GM12878 (cell line): ENCODE data around the gene NRN1L. TPM values are rescaled to one million over a fixed set of nuclear protein-coding genes. Genes with fewer than 3 reads are reported as not detected.

Experiments
- ATAC-seq: fragments of 200-7000 bp; cut with Tn5 transposase; 3 replicates; pipeline ENCODE4 v1.9.1; 2020; ENCODE audit warnings: mild to moderate bottlenecking, moderate library complexity
- BruUV-seq: library from RNA; stranded (reverse); fragments of 400-500 nt; replicated peaks from 2 replicates; lab custom pipeline; 2021; lab: Mats Ljungman, UMichigan
- CTCF ChIA-PET: fragments of 300-600 bp; sonication (Branson Sonifier 250); formaldehyde crosslinking; extraction: SDS; loops from one replicate; lab custom pipeline; 2021; ENCODE audit warnings: inconsistent platforms; lab: Yijun Ruan, JAX
- POLR2A ChIA-PET: fragments of 350-600 bp; formaldehyde crosslinking; extraction: SDS; loops from one replicate; lab custom pipeline; 2021; ENCODE audit warnings: inconsistent platforms; lab: Charles Lee
- RAD21 ChIA-PET: fragments of 300-600 bp; sonication (Branson Sonifier 250); formaldehyde crosslinking; loops from one replicate; lab custom pipeline; 2023; ENCODE audit warnings: antibody characterized with exemption; ENCODE audit not compliant: unreplicated experiment; lab: Charles Lee
- SMC1A ChIA-PET: fragments of 300-600 bp; sonication (Branson Sonifier 250); formaldehyde crosslinking; loops from one replicate; lab custom pipeline; 2023; ENCODE audit not compliant: unreplicated experiment, uncharacterized antibody; lab: Charles Lee
- DNase-seq: peaks from one replicate; pipeline ENCODE4 v3.0.0-alpha.2; 2011; ENCODE audit warnings: low read depth, low spot score
- FAIRE-seq: peaks from 3 replicates; lab custom pipeline; 2011; peaks lifted over from hg19 to GRCh38; lab: Jason Lieb, UNC
- H2AFZ ChIP-seq: 2 replicates; pipeline ENCODE4 v1.6.0; 2011; ENCODE audit warnings: low read depth, low read length, control low read depth; ENCODE audit not compliant: control insufficient read depth
- H3K27ac ChIP-seq: 2 replicates; pipeline ENCODE4 v1.5.1; 2011; ENCODE audit warnings: control low read depth; ENCODE audit not compliant: control insufficient read depth, insufficient read depth
- H3K27me3 ChIP-seq, 2 experiments: replicated peaks in 1 of 2; 2 replicates each; pipeline versions ENCODE4 v1.6.0 to v1.6.1; 2011; ENCODE audit warnings: low read length in 1 of 2; ENCODE audit not compliant: control insufficient read depth in 2 of 2, insufficient read depth in 2 of 2
- H3K36me3 ChIP-seq, 2 experiments: 2 replicates each; pipeline ENCODE4 v1.5.1; 2011; ENCODE audit warnings: low read length in 1 of 2; ENCODE audit not compliant: control insufficient read depth in 2 of 2, insufficient read depth in 2 of 2
- H3K4me1 ChIP-seq: 2 replicates; pipeline ENCODE4 v1.6.1; 2011; ENCODE audit warnings: mild to moderate bottlenecking, low read length, moderate library complexity, mixed read lengths; ENCODE audit not compliant: control insufficient read depth, insufficient read depth
- H3K4me2 ChIP-seq: 2 replicates; pipeline ENCODE4 v1.6.0; 2011; ENCODE audit warnings: control low read depth; ENCODE audit not compliant: control insufficient read depth, insufficient read depth
- H3K4me3 ChIP-seq: fragments of 200-600 bp; sonication (generic); 2 replicates; pipeline ENCODE4 v1.5.1; 2016
- H3K79me2 ChIP-seq: 2 replicates; pipeline ENCODE4 v1.6.0; 2011; ENCODE audit warnings: low read length; ENCODE audit not compliant: control insufficient read depth, insufficient read depth
- H3K9ac ChIP-seq: 2 replicates; pipeline ENCODE4 v1.8.0; 2011; ENCODE audit warnings: low read length, control low read depth, mixed read lengths; ENCODE audit not compliant: control insufficient read depth, insufficient read depth
- H3K9me3 ChIP-seq: replicated peaks from 3 replicates; pipeline ENCODE4 v1.5.1; 2011; ENCODE audit warnings: mild to moderate bottlenecking, low read length; ENCODE audit not compliant: control insufficient read depth, insufficient read depth
- H4K20me1 ChIP-seq: 2 replicates; pipeline ENCODE4 v1.6.0; 2011; ENCODE audit not compliant: control insufficient read depth, insufficient read depth
- BACH1 ChIP-seq: fragments of 450-650 bp; IDR thresholded peaks from 2 replicates; pipeline ENCODE4 v1.6.1; 2017; ENCODE audit warnings: mild to moderate bottlenecking, borderline replicate concordance
- CEBPB ChIP-seq, 2 experiments: fragments of 150-350 bp in 1 of 2; IDR thresholded peaks; 2 replicates each; pipeline ENCODE4 v1.6.1; 2012 to 2014; ENCODE audit warnings: low read depth in 2 of 2, low read length in 2 of 2, borderline replicate concordance in 1 of 2, inconsistent platforms in 1 of 2
- CREM ChIP-seq: IDR thresholded peaks from 2 replicates; pipeline ENCODE4 v1.6.1; 2014; ENCODE audit warnings: antibody characterized with exemption, low read depth
- E2F8 ChIP-seq: fragments of 450-650 bp; IDR thresholded peaks from 2 replicates; pipeline ENCODE4 v1.6.1; 2018; ENCODE audit warnings: mild to moderate bottlenecking, low read depth, moderate library complexity; ENCODE audit not compliant: partially characterized antibody
- ESRRA ChIP-seq: IDR thresholded peaks from 2 replicates; pipeline ENCODE4 v1.6.1; 2012; ENCODE audit warnings: mild to moderate bottlenecking, low read length, improper control_type of control experiment
- FOS ChIP-seq: IDR thresholded peaks from 3 replicates; pipeline ENCODE4 v1.6.1; 2011; ENCODE audit warnings: borderline replicate concordance; ENCODE audit not compliant: insufficient read length; ENCODE audit errors: extremely low read depth
- HDAC2 ChIP-seq: fragments of 200-600 bp; sonication (generic); IDR thresholded peaks from 2 replicates; pipeline ENCODE4 v1.6.1; 2017
- HDAC6 ChIP-seq: fragments of 200-600 bp; sonication (generic); IDR thresholded peaks from one replicate; pipeline ENCODE4 v1.8.0; 2017; ENCODE audit warnings: antibody characterized with exemption; ENCODE audit not compliant: unreplicated experiment
- NFYA ChIP-seq: IDR thresholded peaks from 2 replicates; pipeline ENCODE4 v1.6.1; 2011; ENCODE audit warnings: low read depth, mild to moderate bottlenecking, low read length, improper control_type of control experiment, borderline replicate concordance
- REST ChIP-seq: IDR thresholded peaks from 2 replicates; pipeline ENCODE4 v1.6.1; 2012; ENCODE audit warnings: mild to moderate bottlenecking, low read depth, low read length
- RUNX3 ChIP-seq: IDR thresholded peaks from 2 replicates; pipeline ENCODE4 v1.6.1; 2012; ENCODE audit warnings: low read length, inconsistent platforms
- SIN3A ChIP-seq: IDR thresholded peaks from 2 replicates; pipeline ENCODE4 v1.6.1; 2012; ENCODE audit warnings: low read depth, low read length, improper control_type of control experiment
- SPI1 ChIP-seq: IDR thresholded peaks from 2 replicates; pipeline ENCODE4 v1.6.1; 2011; ENCODE audit warnings: low read depth, mild to moderate bottlenecking, low read length, moderate library complexity, borderline replicate concordance; ENCODE audit not compliant: insufficient read depth
- STAT3 ChIP-seq: IDR thresholded peaks from 2 replicates; pipeline ENCODE4 v1.6.1; 2011; ENCODE audit warnings: low read depth, low read length, improper control_type of control experiment
- SUZ12 ChIP-seq: fragments of 200-600 bp; sonication (generic); IDR thresholded peaks from one replicate; pipeline ENCODE4 v1.6.1; 2018; ENCODE audit warnings: antibody characterized with exemption, mild to moderate bottlenecking; ENCODE audit not compliant: unreplicated experiment
- TAF1 ChIP-seq: IDR thresholded peaks from 2 replicates; pipeline ENCODE4 v1.6.1; 2011; ENCODE audit warnings: mild to moderate bottlenecking, low read depth, low read length, borderline replicate concordance
- TCF3 ChIP-seq: IDR thresholded peaks from 2 replicates; pipeline ENCODE4 v1.6.1; 2012; ENCODE audit warnings: low read depth, mild to moderate bottlenecking, low read length, borderline replicate concordance; ENCODE audit not compliant: insufficient read depth
- TCF7 ChIP-seq: IDR thresholded peaks from 2 replicates; pipeline ENCODE4 v1.6.1; 2014; ENCODE audit warnings: antibody characterized with exemption, borderline replicate concordance
- WGBS: methylation state at CpG from one replicate; pipeline ENCODE4 v1.1.6; 2016; ENCODE audit warnings: low lambda C conversion rate; ENCODE audit not compliant: insufficient replicate concordance, insufficient coverage; ENCODE audit errors: missing lambda C conversion rate; 5-methylcytosine and 5-hydroxymethylcytosine counted together
- in situ Hi-C: fragments of 300-500 bp; cut with MboI; formaldehyde crosslinking; loops from 9 replicates; pipeline ENCODE4 v1.14.3; 2018; ENCODE audit warnings: mixed read lengths
- intact Hi-C: fragments of 100-400 bp; cut with micrococcal nuclease; formaldehyde crosslinking; loops from one replicate; pipeline ENCODE4 v1.14.2; 2022; ENCODE audit not compliant: unreplicated experiment
- polyA plus RNA-seq, 11 experiments: library from polyadenylated mRNA; depleted of rRNA in 4 of 11; unstranded in 6 of 11; stranded (reverse) in 5 of 11; fragments of >200 nt; fragmentation: Nextera tagmentation in 4 of 11; fragmentation: Illumina TruSeq in 1 of 11; extraction: Ambion mirVana in 4 of 11; extraction: Trizol in 1 of 11; gene quantifications; 1 replicate in 1 of 11; 2 replicates in 10 of 11; pipeline versions ENCODE4 v1.2.1 to v1.2.3, GENCODE V29; 2011 to 2016; ENCODE audit warnings: inconsistent platforms in 2 of 11, missing spikeins in 2 of 11, low read depth in 1 of 11
- total RNA-seq, 4 experiments: library from RNA; depleted of rRNA in 3 of 4; stranded (reverse); fragments of >200 nt in 3 of 4; fragmentation: Illumina TruSeq in 1 of 4; extraction: Trizol in 1 of 4; gene quantifications; 2 replicates each; pipeline versions ENCODE4 v1.2.1 to v1.2.3, GENCODE V29; 2013 to 2021

The NRN1L gene
- total and polyA plus RNA-seq, 10 of the 15 experiments (the other 5 are each of a cell fraction or from before 2014, with no cell fraction given) = 0.11 to 0.99 (median 0.28) TPM; not detected in 3

GRCh38 chr16:67856927-67857546, 27.6 kb upstream of the NRN1L start:
- intact Hi-C loops = no loop called here
- TF ChIP-seq STAT3 (no peak), HDAC2 (no peak), CREM (no peak), REST (no peak), SUZ12 (no peak), HDAC6 (no peak), SPI1 (no peak), SIN3A (no peak), CEBPB (IDR thresholded peaks at IDR 0.05; ENCODE audit: borderline replicate concordance in 1 of 2, low read depth in 2 of 2, low read length in 2 of 2) (no peak), RUNX3 (no peak), ESRRA (no peak), FOS (no peak), TAF1 (no peak), E2F8 (no peak), BACH1 (no peak), NFYA (no peak), TCF3 (no peak), TCF7 (no peak)

More at GRCh38 chr16:67856927-67857546, 27.6 kb upstream of the NRN1L start:
- no TSS peak for BruUV-seq
- H2AFZ ChIP-seq = no peak overlapping the region
- H3K4me2 ChIP-seq = no peak overlapping the region
- no peaks in the 10 kb centered on the region for H3K4me1 ChIP-seq
- SMC1A ChIA-PET = interaction anchor here (1.0 to 1.2 kb wide), 2 partner anchors 11 to 40 kb away, joined by 3 read pairs; partner anchors contain the start of gene NUTF2
- RAD21 ChIA-PET = no interaction called here
- ATAC-seq (no peak), FAIRE-seq (no peak), DNase-seq (no peak)
- in situ Hi-C loops = no loop called here
- 0 out of 2 replicates have a peak, but pooled peaks cover 2% of the 10 kb centered on the region for H4K20me1 ChIP-seq
- H3K4me3 ChIP-seq = no peak overlapping the region
- no peak overlapping the region for H3K27ac ChIP-seq
- no peaks in the 10 kb centered on the region for H3K27me3 ChIP-seq
- H3K79me2 ChIP-seq = peaks cover 57% of the 10 kb centered on the region
- WGBS = 84% methylated on average over 5 of the region's 5 CpGs
- peaks cover 6 to 7% of the 10 kb centered on the region in 2 experiments; a peak in 3 of 4 replicates for H3K36me3 ChIP-seq
- POLR2A ChIA-PET = interaction anchor here (0.6 to 1.0 kb wide), 4 partner anchors 11 to 88 kb away, joined by 3 to 4 read pairs (median 3); no protein-coding TSS in a partner anchor
- H3K9ac ChIP-seq = no peak overlapping the region
- CTCF ChIA-PET = interaction anchor here (0.7 to 1.6 kb wide), 2 partner anchors 9 to 41 kb away, joined by 5 to 8 read pairs; no protein-coding TSS in a partner anchor
- no peaks in the 10 kb centered on the region for H3K9me3 ChIP-seq
